Measurements from ENCODE around the gene RFX5.

The RFX5 gene

DNA sequence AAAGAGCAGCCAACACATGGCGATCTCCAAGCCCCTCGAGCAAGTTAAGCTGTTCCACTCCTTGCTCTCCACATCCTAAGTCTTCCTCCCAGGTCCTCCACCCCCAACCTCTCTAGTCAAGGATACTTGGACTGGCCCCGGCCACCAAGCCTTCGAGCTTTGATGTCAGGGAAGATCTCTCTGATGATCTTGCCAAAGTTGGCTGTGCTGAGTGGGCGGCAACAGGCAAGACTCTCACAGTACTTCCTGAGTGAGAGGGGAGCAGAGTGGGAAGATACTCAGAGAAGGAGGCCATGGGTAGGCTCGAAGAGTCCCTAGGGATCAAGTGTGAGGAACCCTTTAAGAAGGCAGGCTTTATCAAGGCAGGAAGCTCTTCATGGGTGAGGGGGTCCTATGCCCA lies 2.8 kb downstream of the RFX5 start:
- Histone ChIP-seq H3K9me3 (ENCODE audit: control insufficient read depth, insufficient read depth, low read length) (no peaks in the 10 kb centered on the region), H3K4me1 (ENCODE audit: insufficient read depth, low read length) (0 out of 2 replicates have a peak, but pooled peaks cover 5% of the 10 kb centered on the region), H3K36me3 (ENCODE audit: insufficient read depth, low read length) (peaks cover 10% of the 10 kb centered on the region; the same call in 1 of the 2 replicates), H3K9ac (ENCODE audit: low read depth, low read length) (no peak overlapping the region)

DNA sequence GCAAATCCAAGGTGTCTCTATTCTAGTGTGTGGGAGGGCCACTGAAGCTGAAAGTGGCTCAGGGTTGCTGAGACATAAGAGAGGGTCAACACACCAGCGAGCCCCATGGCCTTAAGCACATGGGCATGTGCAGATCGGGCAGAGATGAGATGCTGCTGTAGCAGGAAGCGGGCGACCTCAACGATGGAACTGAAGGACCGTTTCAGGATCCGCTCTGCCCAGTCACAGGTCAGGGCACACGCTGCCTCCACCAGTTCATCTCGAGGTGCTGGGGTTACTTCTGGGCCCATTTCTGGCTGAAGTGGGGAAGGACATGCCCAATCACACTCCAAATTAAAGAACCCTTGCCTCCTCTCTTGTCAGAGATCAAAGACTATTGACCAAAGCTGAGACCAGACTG lies 3.5 kb downstream of the RFX5 start:
- Histone ChIP-seq H3K36me3 (ENCODE audit: insufficient read depth, low read length) (peaks cover 10% of the 10 kb centered on the region; the same call in 1 of the 2 replicates), H3K9ac (ENCODE audit: low read depth, low read length) (no peak overlapping the region), H3K4me1 (ENCODE audit: insufficient read depth, low read length) (0 out of 2 replicates have a peak, but pooled peaks cover 5% of the 10 kb centered on the region), H3K9me3 (ENCODE audit: control insufficient read depth, insufficient read depth, low read length) (no peaks in the 10 kb centered on the region)

DNA sequence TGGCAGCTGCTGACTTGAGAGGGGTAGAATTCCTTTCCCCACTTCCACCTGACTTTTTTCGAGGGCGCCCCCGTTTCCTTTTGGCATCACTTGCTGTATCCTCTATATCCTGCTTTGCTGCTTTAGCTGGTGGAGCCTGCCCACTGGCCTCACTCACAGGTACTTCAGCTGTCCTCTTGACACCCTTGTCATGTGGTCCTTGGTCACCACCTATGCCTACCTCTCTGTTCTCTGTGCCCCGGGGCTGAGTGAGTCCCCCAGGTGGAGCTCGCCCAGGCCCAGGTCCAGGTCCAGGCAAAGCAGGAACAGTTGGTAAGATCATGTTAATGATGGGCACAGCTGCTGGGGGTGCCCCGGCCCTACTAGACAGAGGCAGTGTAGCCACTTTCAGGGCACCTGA lies 4.5 kb downstream of the RFX5 start:
- Histone ChIP-seq H3K36me3 (ENCODE audit: insufficient read depth, low read length) (peaks cover 10% of the 10 kb centered on the region; the same call in 1 of the 2 replicates), H3K9me3 (ENCODE audit: control insufficient read depth, insufficient read depth, low read length) (no peaks in the 10 kb centered on the region), H3K4me1 (ENCODE audit: insufficient read depth, low read length) (0 out of 2 replicates have a peak, but pooled peaks cover under 1% of the 10 kb centered on the region), H3K9ac (ENCODE audit: low read depth, low read length) (no peak overlapping the region)

DNA sequence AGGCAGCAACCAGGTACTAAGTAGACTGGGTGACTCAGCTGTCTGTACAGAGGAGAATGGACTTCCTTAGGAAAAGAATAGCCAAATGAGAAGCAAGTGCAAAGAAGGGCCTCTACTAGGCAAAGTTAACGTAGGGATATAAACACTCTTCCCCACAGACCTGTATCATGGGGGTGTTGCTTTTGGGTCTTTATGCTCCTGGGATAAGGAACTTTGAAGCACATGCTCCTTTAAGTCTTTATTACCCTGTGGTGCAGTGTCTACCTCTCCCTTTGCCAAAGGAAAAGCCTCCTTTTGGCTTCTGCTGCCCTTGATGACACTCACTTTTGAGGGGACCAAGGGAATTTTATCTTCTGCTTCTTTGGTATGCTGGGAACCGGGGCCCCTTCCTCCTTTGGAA lies 5.0 kb downstream of the RFX5 start:
- Histone ChIP-seq H3K4me1 (ENCODE audit: insufficient read depth, low read length) (no peaks in the 10 kb centered on the region), H3K36me3 (ENCODE audit: insufficient read depth, low read length) (peaks cover 10% of the 10 kb centered on the region; the same call in 1 of the 2 replicates), H3K9me3 (ENCODE audit: control insufficient read depth, insufficient read depth, low read length) (no peaks in the 10 kb centered on the region), H3K9ac (ENCODE audit: low read depth, low read length) (no peak overlapping the region)

DNA sequence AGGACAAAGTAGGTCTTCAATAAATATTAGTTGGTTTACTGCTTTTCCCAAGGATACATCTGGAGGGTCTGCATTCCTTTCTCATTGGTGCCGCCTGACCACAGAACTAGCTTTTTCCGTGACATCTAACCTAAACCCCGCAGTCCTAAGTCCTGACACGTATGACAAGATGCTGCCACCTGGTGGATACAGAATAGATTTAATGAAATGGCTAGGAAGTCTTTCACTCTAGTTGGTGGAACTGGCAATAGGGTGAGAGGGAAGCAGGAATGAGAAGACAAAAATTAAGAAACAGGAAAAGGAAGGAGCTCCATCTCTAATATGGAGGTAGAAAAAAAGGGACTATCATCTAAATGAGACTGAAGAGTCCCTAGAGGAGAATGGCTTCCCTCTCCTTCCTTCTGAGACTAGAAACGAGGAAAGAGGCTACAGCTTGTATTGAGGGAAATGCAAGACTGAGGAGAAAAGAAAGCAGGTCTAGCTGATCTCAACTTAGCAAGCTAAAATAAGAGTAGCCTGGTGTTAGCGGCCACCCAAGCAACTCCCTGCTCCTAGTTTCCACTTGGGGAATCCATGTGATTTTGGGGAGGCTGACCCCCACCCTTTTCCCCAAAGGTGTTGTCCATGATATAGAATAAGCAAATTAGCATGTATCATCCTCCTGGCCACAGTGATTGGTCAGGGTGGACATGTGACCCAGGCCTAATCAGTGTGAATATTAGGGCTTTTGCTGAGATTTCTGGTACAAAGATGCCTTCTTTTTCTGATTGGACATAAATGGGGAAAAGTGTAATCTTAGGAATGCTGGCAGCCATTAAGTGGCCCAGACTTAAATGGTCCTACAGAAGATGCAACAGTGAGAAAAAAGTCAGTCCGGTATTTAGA lies 5.9 kb downstream of the RFX5 start:
- Histone ChIP-seq H3K4me1 (ENCODE audit: insufficient read depth, low read length) (no peaks in the 10 kb centered on the region), H3K36me3 (ENCODE audit: insufficient read depth, low read length) (peaks cover 10% of the 10 kb centered on the region; the same call in 1 of the 2 replicates), H3K9ac (ENCODE audit: low read depth, low read length) (no peak overlapping the region), H3K9me3 (ENCODE audit: control insufficient read depth, insufficient read depth, low read length) (no peaks in the 10 kb centered on the region)

DNA sequence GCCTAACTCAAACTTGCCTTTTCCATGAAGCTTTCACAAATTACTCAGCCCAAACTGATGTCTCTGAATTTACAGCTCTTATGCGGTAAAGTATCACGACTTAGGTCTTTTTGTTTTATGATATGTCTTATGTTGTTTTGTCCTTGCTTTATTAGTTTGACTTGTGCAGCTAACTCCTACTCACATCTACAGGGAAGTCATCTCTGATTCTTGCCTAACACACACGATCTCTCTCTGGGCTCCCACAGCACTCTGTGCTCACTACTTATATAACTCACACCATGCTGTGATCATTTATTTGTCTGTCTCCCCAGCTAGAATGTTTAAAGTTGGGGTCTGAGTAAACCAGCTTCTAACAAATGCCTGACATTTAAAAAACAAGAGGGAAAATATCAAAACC lies 10.5 kb downstream of the RFX5 start:
- Histone ChIP-seq H3K4me1 (ENCODE audit: insufficient read depth, low read length) (no peaks in the 10 kb centered on the region), H3K36me3 (ENCODE audit: insufficient read depth, low read length) (no peaks in the 10 kb centered on the region), H3K9ac (ENCODE audit: low read depth, low read length) (no peak overlapping the region), H3K9me3 (ENCODE audit: control insufficient read depth, insufficient read depth, low read length) (no peaks in the 10 kb centered on the region)

DNA sequence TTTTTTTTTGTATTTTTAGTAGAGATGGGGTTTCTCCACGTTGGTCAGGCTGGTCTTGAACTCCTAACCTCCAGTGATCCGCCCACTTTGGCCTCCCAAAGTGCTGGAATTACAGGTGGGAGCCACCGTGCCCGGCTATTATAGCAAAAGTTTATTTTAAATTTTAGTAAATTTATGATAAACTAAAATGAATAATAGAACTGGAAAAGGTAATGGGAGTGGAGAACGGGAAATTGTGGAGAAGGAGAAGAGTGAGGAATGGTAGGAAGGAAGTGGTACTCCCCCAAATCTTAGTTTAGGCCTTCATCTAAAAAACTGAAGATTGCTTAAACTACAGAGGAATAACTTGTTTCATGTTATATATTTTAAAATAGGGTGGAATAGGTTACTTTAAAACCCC lies 12.2 kb downstream of the RFX5 start:
- Histone ChIP-seq H3K36me3 (ENCODE audit: insufficient read depth, low read length) (no peaks in the 10 kb centered on the region), H3K9ac (ENCODE audit: low read depth, low read length) (no peak overlapping the region), H3K4me1 (ENCODE audit: insufficient read depth, low read length) (no peaks in the 10 kb centered on the region), H3K9me3 (ENCODE audit: control insufficient read depth, insufficient read depth, low read length) (no peaks in the 10 kb centered on the region)

DNA sequence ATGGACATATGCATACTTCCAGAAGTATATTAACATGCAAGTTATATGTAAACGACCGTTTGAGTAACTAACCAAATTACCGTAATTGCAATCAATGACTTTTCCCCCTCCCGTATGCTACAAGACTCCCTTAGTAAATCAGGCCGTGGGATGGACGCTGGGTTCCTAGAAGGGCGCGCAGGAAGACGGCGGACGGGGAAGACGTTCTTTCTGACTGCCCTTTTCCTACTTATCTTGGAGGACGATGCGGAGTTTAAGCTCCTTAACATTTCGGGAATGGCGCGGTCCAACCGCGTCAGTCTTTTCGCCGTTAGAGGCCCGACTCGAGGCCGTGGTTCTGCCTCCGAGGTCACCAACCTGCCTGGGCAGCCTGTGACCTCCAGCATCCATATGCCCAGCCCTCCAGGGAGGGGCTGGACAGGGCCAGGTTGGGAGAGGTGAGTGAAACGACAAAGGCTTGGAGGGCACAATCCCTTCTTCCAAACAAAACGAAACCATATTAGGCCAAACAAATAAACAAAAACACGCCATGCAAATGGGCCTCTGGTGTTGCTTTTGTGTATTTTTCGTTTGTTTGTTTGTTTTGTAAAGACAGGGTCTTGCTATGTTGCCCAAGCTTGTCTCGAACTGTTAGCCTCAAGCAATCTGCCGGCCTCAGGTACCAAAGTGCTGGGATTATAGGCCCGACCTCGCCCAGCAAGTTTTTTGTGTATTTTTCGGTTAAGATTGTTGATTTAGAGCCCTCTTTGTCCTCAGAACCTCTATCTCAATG lies 19.0 kb downstream of the RFX5 start:
- Histone ChIP-seq H3K9ac (ENCODE audit: low read depth, low read length) (peak overlapping the region; percentile 90), H3K4me1 (ENCODE audit: insufficient read depth, low read length) (0 out of 2 replicates have a peak, but pooled peaks cover 6% of the 10 kb centered on the region), H3K36me3 (ENCODE audit: insufficient read depth, low read length) (no peaks in the 10 kb centered on the region; the same call in 1 of the 2 replicates), H3K9me3 (ENCODE audit: control insufficient read depth, insufficient read depth, low read length) (no peaks in the 10 kb centered on the region)

DNA sequence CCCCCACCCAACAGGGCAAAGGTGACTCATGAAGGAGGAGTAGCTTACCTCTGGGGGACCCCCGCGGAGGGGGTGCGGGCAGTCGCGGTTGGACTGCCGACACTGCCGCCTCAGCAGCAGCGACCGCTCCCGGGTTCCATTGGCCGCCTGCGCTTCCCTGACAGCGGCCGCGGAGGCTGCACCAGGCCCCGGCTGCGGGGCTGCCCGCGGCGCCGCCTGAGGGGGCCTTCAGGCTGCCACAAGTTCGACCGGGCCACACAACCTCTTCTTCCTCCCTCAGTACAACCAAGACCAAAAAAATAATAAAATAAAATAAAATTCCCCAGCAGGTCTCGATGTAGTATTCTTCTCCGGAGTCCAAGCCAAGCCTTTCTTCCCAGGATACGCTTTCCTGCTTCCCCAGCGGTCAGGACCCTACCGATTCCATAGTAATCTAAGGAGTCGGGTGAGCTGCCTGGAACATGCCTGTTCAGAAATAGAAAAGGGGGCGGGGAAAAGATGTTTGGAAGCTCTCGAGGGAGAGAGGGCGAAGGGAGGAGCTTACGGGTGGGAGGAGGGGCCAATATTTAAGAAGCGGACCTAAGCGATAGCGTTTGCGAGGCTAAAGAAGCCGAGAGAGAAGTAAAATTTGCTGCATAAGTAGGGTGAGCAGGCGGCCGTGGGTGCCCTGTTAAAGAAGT lies 19.7 kb downstream of the RFX5 start, which contains the start of gene PI4KB:
Gene PI4KB, minus strand, starts transcription at position 194 of the 680 bp plus-strand sequence. CDS start 10,935 bp downstream, outside the sequence.
- 0 out of 2 replicates have a peak, but pooled peaks cover 6% of the 10 kb centered on the region for H3K4me1 ChIP-seq (ENCODE audit: insufficient read depth, low read length)
- H3K36me3 ChIP-seq (ENCODE audit: insufficient read depth, low read length), result no peaks in the 10 kb centered on the region; the same call in none of the 2 replicates
- peak within 1 kb of the TSS; percentile 90 for H3K9ac ChIP-seq (ENCODE audit: low read depth, low read length)
- no peaks in the 10 kb centered on the region for H3K9me3 ChIP-seq (ENCODE audit: control insufficient read depth, insufficient read depth, low read length)

DNA sequence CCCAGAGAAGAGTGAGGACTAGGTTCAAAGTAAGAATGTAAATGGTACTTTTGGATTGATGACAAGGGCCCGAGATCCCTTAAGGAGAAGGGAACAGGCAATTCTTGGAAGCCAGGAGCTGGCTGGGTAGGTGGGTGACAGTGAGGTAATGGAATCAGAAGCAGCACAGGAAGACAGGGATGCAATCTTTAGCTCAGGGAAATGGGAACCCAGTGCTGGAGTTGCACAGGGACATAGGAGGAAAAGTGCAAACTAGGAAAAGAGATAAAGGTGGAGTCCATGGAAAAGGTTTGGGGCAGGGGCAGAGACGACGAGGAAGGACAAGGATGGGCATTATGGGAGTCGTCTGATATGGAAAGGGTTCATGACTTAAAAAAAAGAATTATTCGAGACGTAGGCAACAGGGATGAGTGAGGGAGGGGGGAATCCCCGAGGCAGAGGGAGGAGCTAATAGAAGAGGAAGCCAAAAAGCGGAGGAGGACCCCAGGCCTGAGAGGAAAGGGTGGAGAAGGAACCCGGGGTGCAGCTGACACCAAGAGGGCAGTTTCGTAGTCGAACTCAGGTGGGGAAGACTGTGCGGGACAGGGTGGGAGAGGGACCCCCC lies 20.3 kb downstream of the RFX5 start:
- H3K9ac ChIP-seq (ENCODE audit: low read depth, low read length), result peak overlapping the region; percentile 90; the same call in 1 of the 2 replicates
- no peaks in the 10 kb centered on the region; the same call in none of the 2 replicates for H3K36me3 ChIP-seq (ENCODE audit: insufficient read depth, low read length)
- H3K9me3 ChIP-seq (ENCODE audit: control insufficient read depth, insufficient read depth, low read length), result no peaks in the 10 kb centered on the region
- 0 out of 2 replicates have a peak, but pooled peaks cover 6% of the 10 kb centered on the region for H3K4me1 ChIP-seq (ENCODE audit: insufficient read depth, low read length)

DNA sequence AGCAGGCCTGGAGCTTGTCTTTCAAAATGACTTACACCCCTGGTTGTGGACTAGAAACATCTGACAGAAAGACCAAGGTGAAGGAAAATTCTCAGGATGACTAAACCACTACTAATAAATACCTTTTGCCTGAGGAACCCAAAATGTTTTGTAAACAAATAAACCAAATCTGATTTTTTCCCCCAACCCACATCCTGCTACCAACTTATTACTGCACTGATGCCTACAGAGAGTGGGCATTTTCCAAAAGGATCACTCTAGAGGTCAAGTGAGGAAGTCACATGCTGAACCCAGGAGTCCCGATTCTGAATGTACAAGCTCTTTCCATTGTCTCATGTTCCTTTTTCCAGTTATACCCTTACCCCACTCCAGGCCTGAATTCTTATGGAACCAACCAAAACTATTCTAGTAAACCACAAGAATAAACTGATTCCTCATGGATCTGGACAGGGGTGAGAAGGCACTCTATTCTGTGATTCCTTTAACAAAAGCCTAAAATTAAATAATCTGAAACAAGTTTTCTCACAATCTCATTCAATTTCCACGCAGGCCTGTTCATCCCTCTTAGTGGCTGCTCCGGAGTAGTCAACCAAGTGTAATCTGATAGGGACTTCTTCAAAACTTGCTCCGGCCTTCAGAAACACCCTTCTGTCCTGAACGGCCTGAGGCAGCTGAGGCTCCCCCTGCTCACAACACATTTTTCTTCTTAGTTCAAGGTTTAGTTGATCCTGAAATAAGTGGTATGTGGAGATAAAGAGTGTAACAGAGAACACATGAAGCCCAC lies 21.2 kb downstream of the RFX5 start:
- Histone ChIP-seq H3K4me1 (ENCODE audit: insufficient read depth, low read length) (0 out of 2 replicates have a peak, but pooled peaks cover 6% of the 10 kb centered on the region), H3K9ac (ENCODE audit: low read depth, low read length) (no peak overlapping the region), H3K36me3 (ENCODE audit: insufficient read depth, low read length) (no peaks in the 10 kb centered on the region; the same call in none of the 2 replicates), H3K9me3 (ENCODE audit: control insufficient read depth, insufficient read depth, low read length) (no peaks in the 10 kb centered on the region)

DNA sequence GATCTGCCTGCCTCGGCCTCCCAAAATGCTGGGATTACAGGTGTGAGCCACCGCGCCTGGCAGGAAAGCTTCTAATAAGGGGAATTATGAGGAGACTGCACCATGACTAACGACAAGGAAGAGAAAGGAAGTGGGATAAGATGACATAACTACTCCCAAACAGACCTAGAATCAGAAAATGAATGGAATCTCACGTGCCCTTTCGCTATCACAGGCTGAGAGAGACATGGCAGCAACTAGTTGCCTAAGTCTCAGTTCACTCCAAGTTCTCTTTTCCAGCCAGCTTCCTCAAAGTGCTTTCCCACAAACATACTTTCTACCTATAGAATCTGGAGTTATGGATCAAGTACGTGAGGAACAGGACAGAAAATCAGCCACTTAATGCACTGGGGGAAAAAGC lies 21.8 kb downstream of the RFX5 start:
- Histone ChIP-seq H3K4me1 (ENCODE audit: insufficient read depth, low read length) (0 out of 2 replicates have a peak, but pooled peaks cover 6% of the 10 kb centered on the region), H3K9me3 (ENCODE audit: control insufficient read depth, insufficient read depth, low read length) (no peaks in the 10 kb centered on the region), H3K9ac (ENCODE audit: low read depth, low read length) (no peak overlapping the region), H3K36me3 (ENCODE audit: insufficient read depth, low read length) (no peaks in the 10 kb centered on the region; the same call in none of the 2 replicates)

DNA sequence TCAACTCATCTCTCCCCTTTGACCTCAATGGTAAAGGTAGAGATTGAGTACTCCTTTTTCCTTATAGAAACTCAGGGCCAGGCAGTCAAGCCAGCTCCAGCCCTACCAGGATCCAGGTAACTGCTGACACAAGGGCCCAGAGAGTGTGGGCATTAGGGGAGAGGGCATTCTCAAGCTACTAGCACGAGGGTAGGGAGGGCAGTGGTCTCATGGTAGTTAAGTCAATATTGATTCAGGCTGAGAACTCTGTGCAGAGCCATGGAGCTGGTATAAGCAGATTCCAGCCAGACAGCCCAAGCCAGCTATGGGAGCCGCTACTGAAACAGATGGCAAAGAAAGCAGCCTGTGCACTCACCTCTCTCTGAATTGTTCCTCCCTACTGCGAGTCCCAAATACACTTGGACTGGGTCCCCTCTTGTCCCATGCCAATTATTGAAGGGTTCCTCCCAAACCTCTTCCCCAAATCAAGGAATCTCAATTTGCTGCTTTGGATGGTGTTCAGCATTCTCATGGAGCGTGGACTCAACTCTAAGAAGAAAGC lies 22.6 kb downstream of the RFX5 start:
- Histone ChIP-seq H3K9ac (ENCODE audit: low read depth, low read length) (no peak overlapping the region), H3K36me3 (ENCODE audit: insufficient read depth, low read length) (no peaks in the 10 kb centered on the region; the same call in none of the 2 replicates), H3K9me3 (ENCODE audit: control insufficient read depth, insufficient read depth, low read length) (no peaks in the 10 kb centered on the region), H3K4me1 (ENCODE audit: insufficient read depth, low read length) (0 out of 2 replicates have a peak, but pooled peaks cover 6% of the 10 kb centered on the region)
